NCI-H524 treated with DMSO at 0.1 percent for 48 hours (cell line): Measurements from ENCODE around the gene S100PBP.
"Not testable (repeated sequence)": the region's sequence is repeated elsewhere in the genome, so short reads cannot be mapped to it uniquely, and the experiment has no call there.

ENCODE experiments used
- DNase-seq: peaks from one replicate; lab custom pipeline; 2025; lab: John Stamatoyannopoulos, UW

Gene S100PBP

GRCh38 chr1:32901823-32902534, 84.5 kb downstream of the S100PBP start:
- no peak for DNase-seq

GRCh38 chr1:32902535-32902920, 85.1 kb downstream of the S100PBP start:
- no peak for DNase-seq

GRCh38 chr1:32903991-32904785, 86.7 kb downstream of the S100PBP start:
- DNase-seq: no peak

- no peak for DNase-seq
Measured at GRCh38 chr1:32904797-32905196, 87.3 kb downstream of the S100PBP start.

- not testable (repeated sequence) for DNase-seq
Measured at GRCh38 chr1:32905588-32905987, 88.1 kb downstream of the S100PBP start.

- DNase-seq: no peak
Measured at GRCh38 chr1:32906654-32907053, 89.2 kb downstream of the S100PBP start.

GRCh38 chr1:32907435-32907834, 90.0 kb downstream of the S100PBP start:
- DNase-seq: no peak
